SK-N-MC (cell line): ENCODE data around the gene RBM43.

Experiments used
- EZH2 ChIP-seq: fragments of 200-600 bp; sonication (generic); IDR thresholded peaks from one replicate; pipeline ENCODE4 v1.6.1; 2017; ENCODE audit warnings: antibody characterized with exemption
- FOXP2 ChIP-seq: optimal IDR thresholded peaks from 2 replicates; pipeline ENCODE3; 2011; ENCODE audit warnings: mild to moderate bottlenecking, moderate library complexity; ENCODE audit not compliant: insufficient read depth; ENCODE audit errors: extremely low read length, control extremely low read depth
- POLR2AphosphoS5 ChIP-seq: IDR thresholded peaks from 2 replicates; pipeline ENCODE4 v1.6.1; 2012; ENCODE audit warnings: mild to moderate bottlenecking, low read depth, low read length, borderline replicate concordance

- no peak for TF ChIP-seq POLR2AphosphoS5
- TF ChIP-seq EZH2: no peak
- TF ChIP-seq FOXP2: no peak
Measured at GRCh38 chr2:151277067-151277466, 15.4 kb upstream of the RBM43 start.
